ENCODE results near the gene SLC7A1. TPM values are rescaled to one million over a fixed set of nuclear protein-coding genes. Genes with fewer than 3 reads are reported as not detected.

Gene SLC7A1
- total RNA-seq, 2 donors from 2014 or later: 8.6 to 19.5 TPM

DNA sequence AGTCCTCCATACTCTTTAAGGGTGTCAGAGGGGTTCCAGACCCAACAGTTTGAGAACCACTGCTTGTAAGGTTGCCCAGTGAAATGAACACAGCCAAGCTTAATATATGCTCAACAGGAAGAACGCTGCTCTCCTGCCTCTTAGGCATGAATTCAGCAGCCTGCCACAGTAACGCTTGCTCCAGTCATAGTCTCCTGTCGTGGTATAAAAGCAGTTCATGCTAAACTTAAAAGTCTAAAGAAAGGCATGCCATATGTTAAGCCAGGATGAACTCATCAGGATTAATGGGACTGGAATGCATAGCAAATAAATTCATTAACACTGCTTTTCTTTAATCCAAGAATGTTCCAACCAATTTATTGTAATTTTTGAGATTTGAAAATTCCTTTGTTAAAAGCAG is 38.7 kb downstream of the SLC7A1 start:
- DNase-seq (ENCODE audit: low spot score): no peak
- H3K36me3 ChIP-seq: peaks cover 8% of the 10 kb centered on the region
- H3K4me3 ChIP-seq: no peak overlapping the region
- TF ChIP-seq, protein P1, sequence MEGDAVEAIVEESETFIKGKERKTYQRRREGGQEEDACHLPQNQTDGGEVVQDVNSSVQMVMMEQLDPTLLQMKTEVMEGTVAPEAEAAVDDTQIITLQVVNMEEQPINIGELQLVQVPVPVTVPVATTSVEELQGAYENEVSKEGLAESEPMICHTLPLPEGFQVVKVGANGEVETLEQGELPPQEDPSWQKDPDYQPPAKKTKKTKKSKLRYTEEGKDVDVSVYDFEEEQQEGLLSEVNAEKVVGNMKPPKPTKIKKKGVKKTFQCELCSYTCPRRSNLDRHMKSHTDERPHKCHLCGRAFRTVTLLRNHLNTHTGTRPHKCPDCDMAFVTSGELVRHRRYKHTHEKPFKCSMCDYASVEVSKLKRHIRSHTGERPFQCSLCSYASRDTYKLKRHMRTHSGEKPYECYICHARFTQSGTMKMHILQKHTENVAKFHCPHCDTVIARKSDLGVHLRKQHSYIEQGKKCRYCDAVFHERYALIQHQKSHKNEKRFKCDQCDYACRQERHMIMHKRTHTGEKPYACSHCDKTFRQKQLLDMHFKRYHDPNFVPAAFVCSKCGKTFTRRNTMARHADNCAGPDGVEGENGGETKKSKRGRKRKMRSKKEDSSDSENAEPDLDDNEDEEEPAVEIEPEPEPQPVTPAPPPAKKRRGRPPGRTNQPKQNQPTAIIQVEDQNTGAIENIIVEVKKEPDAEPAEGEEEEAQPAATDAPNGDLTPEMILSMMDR (IDR thresholded peaks at IDR 0.05): no peak
- no peaks in the 10 kb centered on the region for H3K4me1 ChIP-seq
- H3K27me3 ChIP-seq: no peaks in the 10 kb centered on the region
- no peaks in the 10 kb centered on the region for H3K9me3 ChIP-seq
- H3K27ac ChIP-seq: no peak overlapping the region

DNA sequence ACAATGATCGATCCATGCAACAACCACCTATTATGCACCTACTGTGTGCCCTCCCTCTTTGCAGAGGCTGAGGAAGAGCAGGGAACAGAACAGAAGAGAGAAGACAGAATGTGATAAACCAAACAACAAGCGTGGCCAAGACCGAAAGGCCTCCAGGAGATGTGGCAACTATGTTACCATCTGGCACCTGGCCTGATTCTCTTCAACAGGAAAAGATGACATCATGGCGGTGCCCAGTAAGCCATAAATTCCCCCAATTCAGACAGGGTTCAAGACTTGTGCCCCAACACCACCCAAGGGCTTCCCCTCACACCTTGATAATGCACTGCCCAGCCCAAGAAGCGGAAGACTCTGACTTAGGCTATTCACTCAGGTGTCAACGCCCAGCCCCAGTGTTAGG is 44.3 kb downstream of the SLC7A1 start:
- Histone ChIP-seq H3K4me1 (peaks cover 0 to 8% of the 10 kb centered on the region in 2 donors), H3K4me3 (no peak overlapping the region), H3K27me3 (no peaks in the 10 kb centered on the region), H3K27ac (no peak overlapping the region), H3K36me3 (peaks cover 22% of the 10 kb centered on the region), H3K9me3 (no peaks in the 10 kb centered on the region)
- TF ChIP-seq, protein P1 (IDR thresholded peaks at IDR 0.05): no peak
- no peak for DNase-seq (ENCODE audit: low spot score)

DNA sequence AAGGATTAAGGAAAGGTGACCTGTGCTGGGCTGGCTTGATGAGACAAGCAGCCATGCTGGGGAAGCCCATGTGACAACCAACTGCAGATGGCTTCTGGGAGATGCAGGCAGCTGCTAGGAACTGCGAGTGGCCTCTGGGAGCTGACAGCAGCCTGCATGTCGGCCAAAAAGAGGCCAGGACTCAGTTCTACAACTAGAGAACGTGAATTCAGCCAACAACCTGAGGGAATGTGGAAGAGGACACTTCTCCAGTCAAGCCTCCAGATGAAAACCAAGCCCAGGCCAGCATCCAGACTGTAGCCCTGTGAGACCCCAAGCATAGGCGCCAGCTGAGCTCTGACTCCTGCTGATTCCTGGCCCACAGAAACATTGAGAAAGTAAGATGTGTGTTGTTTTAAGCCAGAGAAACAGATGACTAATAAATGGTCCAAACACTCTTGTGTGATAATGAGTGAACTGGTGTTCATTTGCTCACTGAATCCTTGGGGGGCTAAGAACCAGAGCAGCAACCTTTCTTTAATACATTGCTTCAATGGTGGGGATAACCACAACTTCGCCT is 45.0 kb downstream of the SLC7A1 start:
- H3K36me3 ChIP-seq: peaks cover 22% of the 10 kb centered on the region
- no peak overlapping the region for H3K4me3 ChIP-seq
- no peak overlapping the region for H3K27ac ChIP-seq
- no peaks in the 10 kb centered on the region for H3K9me3 ChIP-seq
- DNase-seq (ENCODE audit: low spot score): no peak
- TF ChIP-seq, protein P1 (IDR thresholded peaks at IDR 0.05): no peak
- no peaks in the 10 kb centered on the region for H3K27me3 ChIP-seq
- H3K4me1 ChIP-seq: peaks cover 0 to 8% of the 10 kb centered on the region in 2 donors

DNA sequence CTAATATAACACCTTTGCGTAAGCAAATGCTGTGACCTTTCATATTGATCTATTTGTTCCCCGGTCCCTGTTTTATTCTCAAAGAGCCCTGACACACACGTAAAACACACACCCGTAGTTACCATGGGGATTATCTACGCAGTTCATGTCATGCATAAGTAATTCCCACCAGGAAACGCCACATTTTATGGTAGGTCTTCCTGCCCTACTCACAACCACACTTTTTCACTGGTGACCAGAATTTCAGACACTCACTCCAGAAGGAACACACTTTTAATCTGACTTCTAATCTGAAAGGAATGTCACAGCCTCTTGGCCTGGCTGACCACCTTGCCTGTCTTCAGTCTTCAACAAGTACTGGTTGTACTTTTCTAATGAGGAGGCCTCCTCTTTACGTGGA is 46.8 kb downstream of the SLC7A1 start:
- Histone ChIP-seq H3K27me3 (no peaks in the 10 kb centered on the region), H3K36me3 (peaks cover 22% of the 10 kb centered on the region), H3K27ac (no peak overlapping the region), H3K4me1 (peaks cover 0 to 8% of the 10 kb centered on the region in 2 donors), H3K9me3 (no peaks in the 10 kb centered on the region), H3K4me3 (no peak overlapping the region)
- no peak for DNase-seq (ENCODE audit: low spot score)
- TF ChIP-seq, protein P1 (IDR thresholded peaks at IDR 0.05): no peak

DNA sequence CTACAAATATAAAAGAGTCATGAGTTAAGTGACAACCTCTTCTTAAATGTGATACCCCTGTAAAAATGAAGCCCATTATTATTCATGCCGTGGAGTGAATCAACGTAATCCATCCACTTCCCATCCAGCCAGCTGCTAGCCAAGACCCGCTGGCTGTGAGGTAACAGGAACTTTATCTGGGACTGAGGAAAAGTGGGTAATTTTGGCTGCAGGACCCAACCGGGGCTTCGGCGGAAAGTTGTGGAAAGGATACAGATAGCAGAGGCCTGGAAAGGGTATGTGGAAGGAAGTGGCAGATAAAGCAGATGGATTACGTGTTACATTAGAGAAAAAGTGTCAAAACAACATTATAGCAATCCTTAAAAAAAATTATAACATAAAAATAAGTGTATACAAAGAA is 48.3 kb downstream of the SLC7A1 start:
- H3K27ac ChIP-seq: no peak overlapping the region
- no peaks in the 10 kb centered on the region for H3K9me3 ChIP-seq
- H3K4me3 ChIP-seq: no peak overlapping the region
- no peaks in the 10 kb centered on the region for H3K27me3 ChIP-seq
- H3K4me1 ChIP-seq: peaks cover 0 to 8% of the 10 kb centered on the region in 2 donors
- TF ChIP-seq, protein P1 (IDR thresholded peaks at IDR 0.05): no peak
- DNase-seq (ENCODE audit: low spot score): no peak
- H3K36me3 ChIP-seq: peaks cover 14% of the 10 kb centered on the region

DNA sequence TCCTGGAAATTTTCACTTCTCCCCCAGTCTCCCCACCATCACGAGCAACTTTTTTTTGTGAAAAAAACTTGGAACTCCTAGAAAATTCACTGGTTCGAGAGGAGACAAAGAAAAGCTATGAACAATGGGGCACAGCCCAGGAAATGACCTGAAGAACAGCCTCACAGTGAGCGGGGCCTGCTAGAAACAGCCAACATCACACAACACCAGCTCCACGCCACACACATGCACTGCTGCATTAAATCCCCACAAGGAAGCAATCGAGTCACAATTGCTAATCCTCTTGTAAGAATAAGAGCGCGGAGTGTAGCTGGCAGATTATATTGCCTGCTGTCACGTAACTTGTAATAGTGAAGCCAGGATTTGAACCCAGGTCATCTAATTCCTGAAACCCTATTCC is 48.8 kb downstream of the SLC7A1 start:
- H3K36me3 ChIP-seq: peaks cover 14% of the 10 kb centered on the region
- no peaks in the 10 kb centered on the region for H3K27me3 ChIP-seq
- peaks cover 0 to 8% of the 10 kb centered on the region in 2 donors for H3K4me1 ChIP-seq
- no peak for DNase-seq (ENCODE audit: low spot score)
- TF ChIP-seq, protein P1 (IDR thresholded peaks at IDR 0.05): no peak
- H3K9me3 ChIP-seq: no peaks in the 10 kb centered on the region
- H3K27ac ChIP-seq: no peak overlapping the region
- H3K4me3 ChIP-seq: no peak overlapping the region
